IPS-NIHi11 (cell line): Measurements from ENCODE around the gene ZDHHC11B.
"Not testable (repeated sequence)": the region's sequence is repeated elsewhere in the genome, so short reads cannot be mapped to it uniquely, and the experiment has no call there.

Experiments used
- DNase-seq: peaks from one replicate; pipeline ENCODE4 v3.0.0; 2012; ENCODE audit warnings: mixed read lengths, low spot score

Gene ZDHHC11B

GRCh38 chr5:752532-753115, 31.9 kb downstream of the ZDHHC11B start:
- DNase-seq = not testable (repeated sequence)

GRCh38 chr5:751992-752391, 32.5 kb downstream of the ZDHHC11B start:
- DNase-seq = not testable (repeated sequence)

GRCh38 chr5:751496-751895, 33.0 kb downstream of the ZDHHC11B start:
- DNase-seq = no peak

- not testable (repeated sequence) for DNase-seq
Measured at GRCh38 chr5:750226-750625, 34.3 kb downstream of the ZDHHC11B start.

- no peak for DNase-seq
Measured at GRCh38 chr5:749101-749670, 35.3 kb downstream of the ZDHHC11B start.

- DNase-seq = not testable (repeated sequence)
Measured at GRCh38 chr5:748011-748980, 36.2 kb downstream of the ZDHHC11B start.

- DNase-seq = not testable (repeated sequence)
Measured at GRCh38 chr5:747303-747844, 37.2 kb downstream of the ZDHHC11B start.

GRCh38 chr5:746258-746761, 38.2 kb downstream of the ZDHHC11B start:
- DNase-seq = no peak

GRCh38 chr5:745272-746142, 39.0 kb downstream of the ZDHHC11B start:
- DNase-seq = not testable (repeated sequence)

GRCh38 chr5:743696-744404, 40.7 kb downstream of the ZDHHC11B start:
- not testable (repeated sequence) for DNase-seq

GRCh38 chr5:742276-742675, 42.3 kb downstream of the ZDHHC11B start:
- DNase-seq = not testable (repeated sequence)

- DNase-seq = not testable (repeated sequence)
Measured at GRCh38 chr5:734145-734544, 50.4 kb downstream of the ZDHHC11B start.

GRCh38 chr5:732754-733454, 51.6 kb downstream of the ZDHHC11B start:
- DNase-seq = not testable (repeated sequence)

- not testable (repeated sequence) for DNase-seq
Measured at GRCh38 chr5:729225-729624, 55.3 kb downstream of the ZDHHC11B start.

- DNase-seq = not testable (repeated sequence)
Measured at GRCh38 chr5:727087-727486, 57.4 kb downstream of the ZDHHC11B start.

GRCh38 chr5:723865-724264, 60.7 kb downstream of the ZDHHC11B start:
- not testable (repeated sequence) for DNase-seq

- not testable (repeated sequence) for DNase-seq
Measured at GRCh38 chr5:723309-723708, 61.2 kb downstream of the ZDHHC11B start.

- not testable (repeated sequence) for DNase-seq
Measured at GRCh38 chr5:719379-719778, 65.2 kb downstream of the ZDHHC11B start.

- no peak for DNase-seq
Measured at GRCh38 chr5:717143-717542, 67.4 kb downstream of the ZDHHC11B start.

GRCh38 chr5:716740-717139, 67.8 kb downstream of the ZDHHC11B start:
- not testable (repeated sequence) for DNase-seq
